GM12865 (cell line): Measurements from ENCODE around the gene PRDM2.

Experiments
- DNase-seq: peaks from one replicate; pipeline ENCODE4 v3.0.0; 2010; ENCODE audit warnings: low read depth
- H3K4me3 ChIP-seq: 2 replicates; pipeline ENCODE4 v1.5.1; 2011; ENCODE audit warnings: mild to moderate bottlenecking, low read depth, low read length, control low read depth
- TF ChIP-seq, protein P1 (sequence below): IDR thresholded peaks from 2 replicates; pipeline ENCODE4 v1.5.1; 2011; ENCODE audit warnings: low read length, control low read depth, low read depth, inconsistent platforms; ENCODE audit not compliant: insufficient read depth; ENCODE audit errors: missing control alignments

PRDM2 gene

DNA sequence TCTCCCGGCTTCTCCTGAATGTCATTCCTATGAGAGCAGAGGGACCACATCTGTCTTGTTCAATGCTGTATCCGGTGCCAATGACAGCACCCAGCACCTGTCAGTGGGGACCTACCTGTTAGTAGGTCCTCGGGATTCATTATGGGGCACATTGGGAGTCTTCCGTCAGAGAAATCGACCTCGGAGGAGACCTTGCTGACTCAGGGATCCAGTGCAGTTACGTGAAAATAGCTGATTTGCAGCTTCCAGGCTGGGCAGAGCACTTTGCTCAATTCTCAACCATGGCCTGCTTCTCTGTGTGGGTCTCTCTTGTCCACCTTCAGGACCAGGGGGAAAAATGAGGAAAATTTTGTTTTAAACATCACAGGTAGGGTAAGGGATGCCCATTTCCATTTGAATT is 130.2 kb downstream of the PRDM2 start:
- H3K4me3 ChIP-seq: no peak overlapping the region
- DNase-seq: no peak
- TF ChIP-seq, protein P1, sequence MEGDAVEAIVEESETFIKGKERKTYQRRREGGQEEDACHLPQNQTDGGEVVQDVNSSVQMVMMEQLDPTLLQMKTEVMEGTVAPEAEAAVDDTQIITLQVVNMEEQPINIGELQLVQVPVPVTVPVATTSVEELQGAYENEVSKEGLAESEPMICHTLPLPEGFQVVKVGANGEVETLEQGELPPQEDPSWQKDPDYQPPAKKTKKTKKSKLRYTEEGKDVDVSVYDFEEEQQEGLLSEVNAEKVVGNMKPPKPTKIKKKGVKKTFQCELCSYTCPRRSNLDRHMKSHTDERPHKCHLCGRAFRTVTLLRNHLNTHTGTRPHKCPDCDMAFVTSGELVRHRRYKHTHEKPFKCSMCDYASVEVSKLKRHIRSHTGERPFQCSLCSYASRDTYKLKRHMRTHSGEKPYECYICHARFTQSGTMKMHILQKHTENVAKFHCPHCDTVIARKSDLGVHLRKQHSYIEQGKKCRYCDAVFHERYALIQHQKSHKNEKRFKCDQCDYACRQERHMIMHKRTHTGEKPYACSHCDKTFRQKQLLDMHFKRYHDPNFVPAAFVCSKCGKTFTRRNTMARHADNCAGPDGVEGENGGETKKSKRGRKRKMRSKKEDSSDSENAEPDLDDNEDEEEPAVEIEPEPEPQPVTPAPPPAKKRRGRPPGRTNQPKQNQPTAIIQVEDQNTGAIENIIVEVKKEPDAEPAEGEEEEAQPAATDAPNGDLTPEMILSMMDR: no peak

DNA sequence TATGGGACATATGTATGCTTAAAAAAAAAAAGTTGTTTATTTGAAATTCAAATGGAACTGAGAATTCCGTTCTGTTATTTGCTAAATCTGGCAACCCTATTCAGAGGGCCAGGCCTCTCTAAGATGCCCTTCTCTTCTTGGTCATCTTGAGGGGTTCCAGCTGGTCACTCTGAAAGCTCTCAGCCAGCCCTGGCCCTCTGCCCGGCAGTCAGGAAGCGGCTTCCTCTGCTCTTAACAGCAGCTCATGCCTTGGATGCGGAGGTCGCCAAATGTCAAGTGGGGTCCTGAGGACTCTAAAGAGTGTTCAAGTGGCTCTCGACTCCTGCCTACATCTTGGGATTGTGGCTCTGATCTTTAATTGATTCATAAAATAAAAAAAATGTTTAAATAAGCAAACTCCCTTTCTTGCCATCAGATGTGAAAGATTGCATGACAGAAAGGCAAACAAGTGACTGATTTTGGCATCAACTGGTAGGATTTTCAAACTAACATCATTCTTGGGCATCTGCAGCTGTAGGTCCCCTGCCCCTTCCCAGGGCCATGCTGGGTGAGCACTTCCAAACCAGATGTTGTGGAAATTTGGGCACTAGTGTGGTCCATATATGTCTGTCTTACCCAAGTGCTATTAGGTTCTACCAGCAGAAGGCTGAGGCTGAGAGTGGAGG is 130.8 kb downstream of the PRDM2 start:
- TF ChIP-seq, protein P1: no peak
- no peak for DNase-seq
- H3K4me3 ChIP-seq: no peak overlapping the region

DNA sequence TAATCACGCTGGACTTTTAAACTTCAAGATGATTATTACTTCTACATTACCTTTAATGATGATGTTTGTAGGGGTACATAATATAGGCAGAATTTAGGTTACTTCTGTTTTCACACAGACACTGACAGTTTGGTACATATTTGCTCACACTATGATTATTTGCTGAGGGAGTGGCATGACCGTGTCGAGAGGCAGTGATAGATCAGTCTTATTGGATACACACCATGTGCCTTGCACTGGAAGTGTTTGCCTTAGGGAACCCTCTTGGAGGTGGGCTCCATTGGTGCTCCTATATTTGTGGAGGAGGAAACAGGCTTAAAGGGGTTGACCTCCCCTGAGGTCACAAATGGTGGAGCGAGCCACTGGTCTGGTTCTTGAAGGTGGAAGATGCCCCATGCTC is 132.1 kb downstream of the PRDM2 start:
- DNase-seq: no peak
- H3K4me3 ChIP-seq: no peak overlapping the region
- TF ChIP-seq, protein P1: no peak

DNA sequence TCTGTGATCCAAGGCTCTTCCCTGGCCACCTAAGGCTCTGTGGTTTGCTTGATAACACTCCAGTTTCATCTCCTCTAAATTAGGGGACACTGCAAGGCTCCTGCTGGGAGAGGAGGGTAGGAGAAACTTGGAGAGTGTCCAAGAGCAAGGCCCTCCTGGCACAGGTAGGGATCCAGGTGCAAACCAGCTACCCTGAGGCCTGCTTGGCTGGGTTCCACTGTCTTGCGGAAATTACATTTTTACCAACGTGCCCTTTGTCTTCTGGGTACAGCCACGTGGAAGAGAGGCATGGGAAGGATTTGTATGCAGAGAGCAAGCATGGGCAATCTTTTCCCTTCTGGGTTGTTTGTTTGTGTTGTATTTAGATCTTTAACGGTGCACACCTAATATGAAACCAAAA is 132.5 kb downstream of the PRDM2 start:
- H3K4me3 ChIP-seq: no peak overlapping the region
- no peak for DNase-seq
- TF ChIP-seq, protein P1: no peak

DNA sequence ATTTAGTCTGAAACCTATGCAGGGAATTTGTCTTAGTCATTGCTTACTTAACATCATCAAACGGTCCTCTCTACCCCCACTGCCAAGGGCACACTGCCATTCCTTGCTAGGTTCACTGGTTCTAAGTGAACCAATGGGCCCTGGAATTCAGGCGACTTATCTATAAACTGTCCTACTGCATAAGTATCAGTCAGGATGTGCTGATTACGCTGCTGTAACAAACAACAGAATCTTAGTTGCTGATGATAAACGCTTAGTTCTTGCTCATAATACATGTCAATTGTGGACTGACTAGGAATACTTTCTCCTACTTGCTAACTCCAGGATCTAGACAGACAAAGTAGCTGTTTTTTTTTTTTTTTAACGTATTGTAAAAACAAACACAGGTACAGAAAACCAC is 136.1 kb downstream of the PRDM2 start:
- no peak for DNase-seq
- TF ChIP-seq, protein P1: no peak
- no peak overlapping the region for H3K4me3 ChIP-seq

DNA sequence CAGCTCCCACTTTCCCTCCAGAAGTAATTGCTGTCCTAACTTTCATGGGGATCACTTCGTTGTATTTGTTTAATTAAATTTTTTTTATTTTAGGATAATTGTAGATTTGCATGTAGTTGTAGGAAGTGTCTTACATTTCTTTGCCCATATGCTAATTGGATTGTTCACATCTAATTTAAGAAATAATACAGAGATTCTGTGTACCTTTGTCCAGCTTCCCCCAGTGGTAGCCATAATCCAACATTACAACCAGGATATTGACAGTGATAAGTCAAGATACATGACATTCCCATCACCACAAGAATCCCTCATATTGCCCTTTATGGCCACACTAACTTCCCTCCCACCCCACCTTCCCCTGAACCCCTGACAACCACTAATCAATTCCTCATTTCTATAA is 136.6 kb downstream of the PRDM2 start:
- no peak for DNase-seq
- H3K4me3 ChIP-seq: no peak overlapping the region
- TF ChIP-seq, protein P1: no peak

DNA sequence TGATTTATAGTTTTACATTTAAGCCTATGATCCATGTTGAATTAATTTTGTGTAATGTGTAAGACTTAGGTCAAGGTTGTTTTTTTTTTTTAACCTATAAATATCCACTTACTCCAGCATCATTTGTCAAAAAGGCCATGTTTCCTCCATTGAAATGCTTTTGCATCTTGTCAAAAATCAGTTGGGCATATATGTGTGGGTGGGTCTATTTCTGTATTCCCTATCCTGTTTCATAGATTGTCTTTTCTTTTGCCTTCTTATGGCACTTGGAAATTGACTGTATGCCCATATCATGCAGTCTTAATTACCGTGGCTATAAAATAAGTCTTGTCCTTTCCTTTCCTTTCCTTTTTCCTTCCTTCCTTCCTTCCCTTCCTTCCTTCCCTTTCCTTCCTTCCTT is 138.2 kb downstream of the PRDM2 start:
- H3K4me3 ChIP-seq: no peak overlapping the region
- no peak for DNase-seq
- TF ChIP-seq, protein P1: no peak
